ENCODE measurements around the gene GPT2. TPM values are rescaled to one million over a fixed set of nuclear protein-coding genes. Genes with fewer than 3 reads are reported as not detected.

Gene GPT2
- total and polyA plus RNA-seq, 2 donors (not counting 3 experiments of a cell fraction or from before 2014, with no cell fraction given), result 10.8 to 17.9 TPM

DNA sequence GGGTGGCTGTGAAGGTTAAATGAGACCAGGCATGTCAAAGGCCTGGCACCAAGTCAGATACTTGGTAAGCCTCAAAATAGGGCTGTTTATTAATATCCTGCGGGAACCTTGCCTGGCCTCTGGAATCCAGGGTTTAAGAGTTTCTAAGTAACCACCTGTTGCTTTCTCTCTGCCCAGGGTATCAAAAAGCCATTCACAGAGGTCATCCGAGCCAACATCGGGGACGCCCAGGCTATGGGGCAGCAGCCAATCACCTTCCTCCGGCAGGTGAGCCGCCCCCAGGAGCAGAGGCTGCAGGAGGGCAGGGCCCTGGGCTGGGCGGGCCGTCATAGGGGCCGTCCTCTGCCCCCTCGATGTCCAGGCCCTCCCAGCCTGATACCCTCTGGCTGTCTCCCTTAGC is 13.3 kb downstream of the GPT2 start:
- Histone ChIP-seq H4K20me1 (replicated peaks; ENCODE audit: control insufficient read depth, extremely low read depth, insufficient read depth, low read length) (no peaks in the 10 kb centered on the region), H3K9me1 (replicated peaks; ENCODE audit: control insufficient read depth, extremely low read depth, insufficient read depth, low read length) (no peaks in the 10 kb centered on the region), H2AFZ (ENCODE audit: low read depth, low read length) (no peak overlapping the region), H3K36me3 (ENCODE audit: control insufficient read depth in 2 of 2, extremely low read depth in 1 of 2, insufficient read depth in 2 of 2, low read length in 2 of 2) (peaks cover 0 to 8% of the 10 kb centered on the region in 2 experiments), H3K79me2 (ENCODE audit: control insufficient read depth, insufficient read depth, low read length) (no peaks in the 10 kb centered on the region), H3K9ac (replicated peaks; ENCODE audit: extremely low read depth, insufficient read depth, low read length) (no peak overlapping the region), H3K27ac (ENCODE audit: insufficient read depth, low read depth, low read length) (no peak overlapping the region), H3K9me3 (replicated peaks; ENCODE audit: control insufficient read depth, insufficient read depth, low read length) (no peaks in the 10 kb centered on the region), H3K4me3 (replicated peaks in 1 of 3; ENCODE audit: insufficient read depth in 1 of 3, low read depth in 1 of 3, low read length in 3 of 3) (no peak overlapping the region), H3K4me1 (ENCODE audit: control insufficient read depth, extremely low read depth, insufficient read depth, low read length) (no peaks in the 10 kb centered on the region), H3K27me3 (ENCODE audit: control insufficient read depth in 2 of 2, insufficient read depth in 2 of 2, low read length in 2 of 2) (no peaks in the 10 kb centered on the region), H3K4me2 (ENCODE audit: insufficient read depth, low read length) (no peak overlapping the region)
- ChIA-PET CTCF (interaction anchor here (1.4 kb wide), 1 partner anchor 44 kb away, joined by 5 read pairs; no protein-coding TSS in a partner anchor), POLR2A (no interaction called here)
- intact Hi-C loops (cut with micrococcal nuclease) (no loop called here), dilution Hi-C loops (cut with MboI; ENCODE audit: extremely low pct_ligation_motif_present, low sequenced_read_pairs) (no loop called here)
- no TSS peak for BruUV-seq (replicated peaks)
- no peak for FAIRE-seq
- TF ChIP-seq POLR2A (IDR thresholded peaks at IDR 0.05; ENCODE audit: low read depth, low read length), result no peak
- TF ChIP-seq, protein P1, sequence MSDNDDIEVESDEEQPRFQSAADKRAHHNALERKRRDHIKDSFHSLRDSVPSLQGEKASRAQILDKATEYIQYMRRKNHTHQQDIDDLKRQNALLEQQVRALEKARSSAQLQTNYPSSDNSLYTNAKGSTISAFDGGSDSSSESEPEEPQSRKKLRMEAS (IDR thresholded peaks at IDR 0.05; ENCODE audit: insufficient read depth, insufficient read length), result no peak
- no peak for TF ChIP-seq POLR2AphosphoS5 (IDR thresholded peaks at IDR 0.05; ENCODE audit: insufficient read depth, low read depth, low read length)
- TF ChIP-seq EZH2 (IDR thresholded peaks at IDR 0.05; ENCODE audit: borderline replicate concordance, low read depth, low read length, severe bottlenecking), result no peak
- no peak for DNase-seq (ENCODE audit: low read depth, low spot score)

DNA sequence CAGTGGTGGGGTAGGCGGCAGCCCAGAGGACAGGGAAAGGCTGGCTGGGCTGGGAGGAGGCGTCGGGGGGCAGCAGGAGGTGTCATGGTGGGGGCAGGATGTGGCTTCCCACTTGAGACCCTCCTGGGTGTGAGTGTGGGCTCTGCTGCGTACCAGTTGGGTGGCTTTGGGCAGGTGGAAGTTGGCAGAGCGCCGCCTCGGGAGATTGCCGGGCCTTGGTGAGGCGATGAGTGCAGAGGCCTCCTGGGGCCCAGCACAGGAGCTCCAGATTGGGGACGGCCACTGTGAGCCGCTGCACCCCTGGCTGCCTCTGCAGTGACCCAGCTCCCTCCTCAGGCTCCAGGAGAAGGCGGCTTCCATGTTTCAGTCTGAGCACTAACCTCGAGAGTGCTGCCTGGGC is 13.8 kb downstream of the GPT2 start:
- H4K20me1 ChIP-seq (replicated peaks; ENCODE audit: control insufficient read depth, extremely low read depth, insufficient read depth, low read length), result no peaks in the 10 kb centered on the region
- H3K9me3 ChIP-seq (replicated peaks; ENCODE audit: control insufficient read depth, insufficient read depth, low read length), result no peaks in the 10 kb centered on the region
- dilution Hi-C loops (cut with MboI; ENCODE audit: extremely low pct_ligation_motif_present, low sequenced_read_pairs), result no loop called here

More for the DNA sequence above, 13.8 kb downstream of the GPT2 start:
- POLR2A ChIA-PET, result no interaction called here
- H3K36me3 ChIP-seq (ENCODE audit: control insufficient read depth in 2 of 2, extremely low read depth in 1 of 2, insufficient read depth in 2 of 2, low read length in 2 of 2), result peaks cover 0 to 8% of the 10 kb centered on the region in 2 experiments
- CTCF ChIA-PET, result interaction anchor here (1.4 kb wide), 1 partner anchor 44 kb away, joined by 5 read pairs; no protein-coding TSS in a partner anchor
- no peak overlapping the region for H3K4me3 ChIP-seq (replicated peaks in 1 of 3; ENCODE audit: insufficient read depth in 1 of 3, low read depth in 1 of 3, low read length in 3 of 3)
- no peak overlapping the region for H2AFZ ChIP-seq (ENCODE audit: low read depth, low read length)
- FAIRE-seq (no peak), DNase-seq (ENCODE audit: low read depth, low spot score) (no peak)
- H3K4me1 ChIP-seq (ENCODE audit: control insufficient read depth, extremely low read depth, insufficient read depth, low read length), result no peaks in the 10 kb centered on the region
- TF ChIP-seq MYC (IDR thresholded peaks at IDR 0.05; ENCODE audit: low read depth, low read length), result no peak
- TF ChIP-seq, protein P1 (IDR thresholded peaks at IDR 0.05; ENCODE audit: insufficient read depth, insufficient read length), result no peak
- TF ChIP-seq FOS (IDR thresholded peaks at IDR 0.05; ENCODE audit: borderline replicate concordance, insufficient read depth, low read length), result no peak
- no peak for TF ChIP-seq GATA2 (IDR thresholded peaks at IDR 0.05; ENCODE audit: insufficient read depth, insufficient read length, low read depth, low read length)
- TF ChIP-seq, protein P2, sequence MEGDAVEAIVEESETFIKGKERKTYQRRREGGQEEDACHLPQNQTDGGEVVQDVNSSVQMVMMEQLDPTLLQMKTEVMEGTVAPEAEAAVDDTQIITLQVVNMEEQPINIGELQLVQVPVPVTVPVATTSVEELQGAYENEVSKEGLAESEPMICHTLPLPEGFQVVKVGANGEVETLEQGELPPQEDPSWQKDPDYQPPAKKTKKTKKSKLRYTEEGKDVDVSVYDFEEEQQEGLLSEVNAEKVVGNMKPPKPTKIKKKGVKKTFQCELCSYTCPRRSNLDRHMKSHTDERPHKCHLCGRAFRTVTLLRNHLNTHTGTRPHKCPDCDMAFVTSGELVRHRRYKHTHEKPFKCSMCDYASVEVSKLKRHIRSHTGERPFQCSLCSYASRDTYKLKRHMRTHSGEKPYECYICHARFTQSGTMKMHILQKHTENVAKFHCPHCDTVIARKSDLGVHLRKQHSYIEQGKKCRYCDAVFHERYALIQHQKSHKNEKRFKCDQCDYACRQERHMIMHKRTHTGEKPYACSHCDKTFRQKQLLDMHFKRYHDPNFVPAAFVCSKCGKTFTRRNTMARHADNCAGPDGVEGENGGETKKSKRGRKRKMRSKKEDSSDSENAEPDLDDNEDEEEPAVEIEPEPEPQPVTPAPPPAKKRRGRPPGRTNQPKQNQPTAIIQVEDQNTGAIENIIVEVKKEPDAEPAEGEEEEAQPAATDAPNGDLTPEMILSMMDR (IDR thresholded peaks at IDR 0.05; ENCODE audit: extremely low read depth in 1 of 2, insufficient read depth in 1 of 2, low read depth in 1 of 2, low read length in 2 of 2), result no peak
- TF ChIP-seq POLR2A (IDR thresholded peaks at IDR 0.05; ENCODE audit: low read depth, low read length), result no peak
- TF ChIP-seq JUN (IDR thresholded peaks at IDR 0.05; ENCODE audit: borderline replicate concordance, insufficient read depth, insufficient read length, low read depth), result no peak
- TF ChIP-seq EZH2 (IDR thresholded peaks at IDR 0.05; ENCODE audit: borderline replicate concordance, low read depth, low read length, severe bottlenecking), result no peak
- TF ChIP-seq POLR2AphosphoS5 (IDR thresholded peaks at IDR 0.05; ENCODE audit: insufficient read depth, low read depth, low read length), result no peak
- H3K9me1 ChIP-seq (replicated peaks; ENCODE audit: control insufficient read depth, extremely low read depth, insufficient read depth, low read length), result no peaks in the 10 kb centered on the region
- no peaks in the 10 kb centered on the region for H3K27me3 ChIP-seq (ENCODE audit: control insufficient read depth in 2 of 2, insufficient read depth in 2 of 2, low read length in 2 of 2)
- H3K27ac ChIP-seq (ENCODE audit: insufficient read depth, low read depth, low read length), result no peak overlapping the region
- no peaks in the 10 kb centered on the region for H3K79me2 ChIP-seq (ENCODE audit: control insufficient read depth, insufficient read depth, low read length)
- intact Hi-C loops (cut with micrococcal nuclease), result no loop called here
- no peak overlapping the region for H3K4me2 ChIP-seq (ENCODE audit: insufficient read depth, low read length)
- no TSS peak for BruUV-seq (replicated peaks)
- H3K9ac ChIP-seq (replicated peaks; ENCODE audit: extremely low read depth, insufficient read depth, low read length), result no peak overlapping the region

All from endothelial cell of umbilical vein (primary cell).